Astrocyte of the spinal cord (primary cell): ENCODE measurements around the gene COL5A1.

ENCODE experiments used
- DNase-seq: peaks from one replicate; pipeline ENCODE4 v3.0.0; 2011; ENCODE audit warnings: low read depth, low spot score
- H3K4me3 ChIP-seq: 2 replicates; pipeline ENCODE4 v1.5.1; 2011; ENCODE audit warnings: low read depth, mild to moderate bottlenecking, low read length, moderate library complexity
- CTCF ChIP-seq: IDR thresholded peaks from 2 replicates; pipeline ENCODE4 v1.5.1; 2012; ENCODE audit warnings: low read depth, mild to moderate bottlenecking, low read length, inconsistent platforms
- in situ Hi-C: cut with HindIII; loops from 2 replicates; pipeline ENCODE4 v1.10.0; 2017; ENCODE audit warnings: low sequenced_read_pairs

Gene COL5A1

DNA sequence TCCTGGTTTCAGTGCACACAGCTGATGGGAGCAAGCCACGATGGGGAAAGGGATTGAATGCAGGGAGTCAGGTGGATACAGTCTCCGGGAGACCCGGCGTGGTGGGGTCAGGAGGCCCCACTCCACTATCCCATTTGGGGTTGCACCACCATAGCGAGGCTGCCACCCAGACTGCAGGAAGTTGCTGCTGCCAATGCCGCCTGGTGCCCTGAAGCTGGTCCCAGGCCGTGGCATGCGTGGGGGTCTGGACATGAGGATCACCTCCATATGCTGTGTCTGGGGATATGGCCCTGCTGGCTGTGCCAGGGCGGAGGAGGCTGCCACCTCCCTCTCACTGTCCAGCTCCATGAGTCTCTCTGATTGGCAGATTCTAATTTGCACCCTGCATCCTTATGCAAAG lies 45.3 kb downstream of the COL5A1 start:
- no peak for TF ChIP-seq CTCF
- DNase-seq: no peak
- no peak overlapping the region for H3K4me3 ChIP-seq
- in situ Hi-C loops: no loop called here

GRCh38 chr9:134687556-134687955 lies 46.0 kb downstream of the COL5A1 start:
- no peak for TF ChIP-seq CTCF
- DNase-seq: no peak
- in situ Hi-C loops: no loop called here
- H3K4me3 ChIP-seq: no peak overlapping the region

DNA sequence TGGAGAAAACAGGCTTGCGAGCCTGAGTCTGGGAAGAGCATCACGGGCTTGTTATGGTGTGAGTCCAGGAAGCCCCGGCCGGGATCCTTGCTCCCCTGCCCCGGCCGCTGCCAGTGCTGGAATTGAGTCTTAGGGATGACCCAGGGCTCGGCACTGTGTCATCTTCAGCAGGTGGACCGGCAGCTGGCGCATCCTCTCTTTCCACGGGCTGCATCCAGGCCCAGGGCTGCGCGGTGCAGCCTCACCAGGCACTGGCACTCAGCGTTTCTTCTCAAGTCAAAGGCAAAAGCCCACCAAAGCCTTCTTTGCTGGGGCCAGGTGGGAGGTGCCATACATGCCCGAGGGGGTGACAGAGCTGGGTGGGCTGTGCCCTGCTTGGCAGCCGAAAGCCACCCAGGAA lies 46.6 kb downstream of the COL5A1 start:
- H3K4me3 ChIP-seq: no peak overlapping the region
- no peak for DNase-seq
- TF ChIP-seq CTCF: no peak
- in situ Hi-C loops: no loop called here

- no peak overlapping the region for H3K4me3 ChIP-seq
- in situ Hi-C loops: no loop called here
- DNase-seq: no peak
- TF ChIP-seq CTCF: no peak
Measured at GRCh38 chr9:134688661-134689320, 47.2 kb downstream of the COL5A1 start.

- in situ Hi-C loops: no loop called here
- no peak overlapping the region for H3K4me3 ChIP-seq
- peak; percentile 91 for TF ChIP-seq CTCF
- DNase-seq: peak; percentile 51
Measured at GRCh38 chr9:134689321-134690181, 47.9 kb downstream of the COL5A1 start.

- DNase-seq: no peak
- TF ChIP-seq CTCF: no peak
- in situ Hi-C loops: no loop called here
- no peak overlapping the region for H3K4me3 ChIP-seq
Measured at GRCh38 chr9:134690301-134690751, 48.7 kb downstream of the COL5A1 start.
